DMS 273 treated with DMSO at 0.1 percent for 48 hours (cell line): ENCODE data around the gene RRP7A.
"Not testable (repeated sequence)": the region's sequence is repeated elsewhere in the genome, so short reads cannot be mapped to it uniquely, and the experiment has no call there.

Experiments used
- DNase-seq: peaks from one replicate; lab custom pipeline; 2025; lab: John Stamatoyannopoulos, UW

The RRP7A gene

GRCh38 chr22:42519525-42520401 lies at the start of gene RRP7A:
RRP7A (minus strand) TSS chr22:42519796; CDS start chr22:42519786, 10 bp downstream.
- no peak for DNase-seq

GRCh38 chr22:42567950-42568349 lies 48.4 kb upstream of the RRP7A start:
- not testable (repeated sequence) for DNase-seq

- no peak for DNase-seq
Measured at GRCh38 chr22:42565956-42566355, 46.4 kb upstream of the RRP7A start.

- DNase-seq = no peak
Measured at GRCh38 chr22:42564699-42565098, 45.1 kb upstream of the RRP7A start.

GRCh38 chr22:42563943-42564342 lies 44.3 kb upstream of the RRP7A start:
- not testable (repeated sequence) for DNase-seq

- DNase-seq = no peak
Measured at GRCh38 chr22:42562684-42563083, 43.1 kb upstream of the RRP7A start.

- no peak for DNase-seq
Measured at GRCh38 chr22:42562279-42562678, 42.7 kb upstream of the RRP7A start.

- DNase-seq = no peak
Measured at GRCh38 chr22:42561856-42562255, 42.3 kb upstream of the RRP7A start.

GRCh38 chr22:42560781-42561180 lies 41.2 kb upstream of the RRP7A start:
- DNase-seq = no peak

GRCh38 chr22:42560381-42560780 lies 40.8 kb upstream of the RRP7A start:
- no peak for DNase-seq

- no peak for DNase-seq
Measured at GRCh38 chr22:42553475-42554361, 34.1 kb upstream of the RRP7A start, which contains the start of gene SERHL2. SERHL2 (plus strand) TSS chr22:42553956; CDS start chr22:42554021, 65 bp downstream.

GRCh38 chr22:42552294-42552647 lies 32.7 kb upstream of the RRP7A start:
- DNase-seq = not testable (repeated sequence)

GRCh38 chr22:42549331-42550060 lies 29.9 kb upstream of the RRP7A start:
- DNase-seq = no peak

GRCh38 chr22:42548597-42549330 lies 29.2 kb upstream of the RRP7A start:
- DNase-seq = no peak

GRCh38 chr22:42548126-42548525 lies 28.5 kb upstream of the RRP7A start:
- not testable (repeated sequence) for DNase-seq

- DNase-seq = no peak
Measured at GRCh38 chr22:42547562-42547961, 28.0 kb upstream of the RRP7A start.

GRCh38 chr22:42544686-42545085 lies 25.1 kb upstream of the RRP7A start:
- no peak for DNase-seq

GRCh38 chr22:42539236-42539771 lies 19.7 kb upstream of the RRP7A start:
- DNase-seq = not testable (repeated sequence)

GRCh38 chr22:42537199-42537831 lies 17.7 kb upstream of the RRP7A start:
- DNase-seq = not testable (repeated sequence)

GRCh38 chr22:42536634-42537033 lies 17.0 kb upstream of the RRP7A start:
- DNase-seq = not testable (repeated sequence)

GRCh38 chr22:42536166-42536565 lies 16.6 kb upstream of the RRP7A start:
- no peak for DNase-seq
